Right lobe of liver (tissue), 4 donors: Measurements from ENCODE around the gene FRMD4A.

Source experiments
- POLR2A ChIP-seq: fragments of 450-650 bp; IDR thresholded peaks from one replicate; pipeline ENCODE4 v1.6.1; 2017; ENCODE audit warnings: antibody characterized with exemption, mild to moderate bottlenecking
- TF ChIP-seq, protein P1 (sequence below), 4 donors: fragments of 200-600 bp in 3 of 4; fragments of 450-650 bp in 1 of 4; IDR thresholded peaks; one replicate each; pipeline versions ENCODE4 v1.5.1 to v1.8.0; 2016 to 2022; ENCODE audit warnings: antibody characterized with exemption in 4 of 4, mild to moderate bottlenecking in 2 of 4
- donor health status: DM: no; HTN: no; CAD: no.
- donor health status: DM: no; HTN: no; CAD: no.
- donor health status: DM: no; HTN: yes; CAD: no.

DNA sequence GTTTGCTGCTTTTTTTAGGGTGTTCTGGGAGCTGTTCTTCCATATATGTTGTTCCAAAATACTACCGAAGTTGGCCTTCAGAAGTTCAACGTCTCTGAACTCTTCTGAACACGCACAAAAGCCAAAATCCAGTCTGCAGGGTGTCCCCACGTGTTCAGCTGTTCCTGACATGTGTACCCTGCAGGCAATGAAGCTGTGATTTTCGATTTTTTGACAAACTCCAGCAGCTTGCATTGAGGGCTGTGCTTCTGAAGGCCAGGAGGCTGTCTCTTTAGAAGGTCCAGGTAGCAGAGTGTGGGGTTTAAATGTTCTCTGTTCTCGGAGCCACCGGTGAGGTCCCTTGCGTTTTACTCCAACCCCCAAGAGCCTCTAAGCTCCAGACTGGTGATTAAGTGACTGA lies 598.9 kb downstream of the FRMD4A start:
- TF ChIP-seq, protein P1, sequence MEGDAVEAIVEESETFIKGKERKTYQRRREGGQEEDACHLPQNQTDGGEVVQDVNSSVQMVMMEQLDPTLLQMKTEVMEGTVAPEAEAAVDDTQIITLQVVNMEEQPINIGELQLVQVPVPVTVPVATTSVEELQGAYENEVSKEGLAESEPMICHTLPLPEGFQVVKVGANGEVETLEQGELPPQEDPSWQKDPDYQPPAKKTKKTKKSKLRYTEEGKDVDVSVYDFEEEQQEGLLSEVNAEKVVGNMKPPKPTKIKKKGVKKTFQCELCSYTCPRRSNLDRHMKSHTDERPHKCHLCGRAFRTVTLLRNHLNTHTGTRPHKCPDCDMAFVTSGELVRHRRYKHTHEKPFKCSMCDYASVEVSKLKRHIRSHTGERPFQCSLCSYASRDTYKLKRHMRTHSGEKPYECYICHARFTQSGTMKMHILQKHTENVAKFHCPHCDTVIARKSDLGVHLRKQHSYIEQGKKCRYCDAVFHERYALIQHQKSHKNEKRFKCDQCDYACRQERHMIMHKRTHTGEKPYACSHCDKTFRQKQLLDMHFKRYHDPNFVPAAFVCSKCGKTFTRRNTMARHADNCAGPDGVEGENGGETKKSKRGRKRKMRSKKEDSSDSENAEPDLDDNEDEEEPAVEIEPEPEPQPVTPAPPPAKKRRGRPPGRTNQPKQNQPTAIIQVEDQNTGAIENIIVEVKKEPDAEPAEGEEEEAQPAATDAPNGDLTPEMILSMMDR (IDR thresholded peaks at IDR 0.05): no peak
- TF ChIP-seq POLR2A: no peak
